Measurements from ENCODE around the gene DLG1. TPM values are rescaled to one million over a fixed set of nuclear protein-coding genes. Genes with fewer than 3 reads are reported as not detected.
A peak's percentile ranks its signal among the peaks of the same experiment; 100 is the strongest.

The DLG1 gene
- total RNA-seq, 1 experiment from 2014 or later: 64.5 TPM

DNA sequence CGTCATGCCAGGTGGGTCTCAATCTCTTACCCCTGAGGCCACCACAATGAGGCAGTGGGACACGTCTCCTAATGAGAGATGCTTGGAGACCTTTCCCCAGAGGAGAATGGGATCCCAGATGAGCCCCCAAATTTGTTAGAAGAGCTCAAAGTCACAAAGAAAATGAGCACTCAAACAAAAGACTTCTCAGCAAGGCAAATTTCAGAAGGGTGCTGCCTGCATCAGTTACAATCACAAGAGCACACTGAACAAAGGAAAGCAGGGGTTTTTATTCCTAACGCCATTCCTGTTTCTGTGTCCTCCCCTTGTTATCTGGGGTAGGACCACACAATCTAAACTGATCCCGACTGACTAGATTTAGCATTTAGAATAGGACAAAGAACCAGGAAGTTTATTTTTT is 50.1 kb downstream of the DLG1 start:
- DNase-seq (ENCODE audit: low spot score): no peak

- no peak for DNase-seq (ENCODE audit: low spot score)
Measured at GRCh38 chr3:197244751-197245150, 53.7 kb downstream of the DLG1 start.

- no peak for DNase-seq (ENCODE audit: low spot score)
Measured at GRCh38 chr3:197242784-197243432, 55.5 kb downstream of the DLG1 start.

GRCh38 chr3:197241173-197241572 is 57.2 kb downstream of the DLG1 start:
- no peak for DNase-seq (ENCODE audit: low spot score)

DNA sequence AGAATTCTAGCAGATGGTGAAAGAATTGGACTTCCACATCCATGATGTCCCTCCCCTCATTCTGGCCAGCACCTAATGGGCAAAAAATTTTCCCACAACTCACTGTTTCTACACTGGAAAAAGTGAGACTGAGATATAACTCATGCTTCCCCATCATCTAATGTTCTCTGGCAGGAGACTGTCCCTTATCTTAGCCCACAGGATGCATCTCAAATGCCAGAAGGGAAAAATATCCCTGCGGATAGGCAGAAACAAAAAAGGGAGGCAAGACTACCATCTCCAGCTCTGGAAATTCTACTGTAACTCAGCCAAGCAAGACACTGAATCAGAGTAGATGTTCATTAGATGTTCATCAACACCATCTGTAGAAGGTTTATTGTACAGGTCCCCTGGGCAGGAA is 58.6 kb downstream of the DLG1 start:
- DNase-seq (ENCODE audit: low spot score): no peak

- no peak for DNase-seq (ENCODE audit: low spot score)
Measured at GRCh38 chr3:197238842-197239241, 59.6 kb downstream of the DLG1 start.

- no peak for DNase-seq (ENCODE audit: low spot score)
Measured at GRCh38 chr3:197237897-197238296, 60.5 kb downstream of the DLG1 start.

DNA sequence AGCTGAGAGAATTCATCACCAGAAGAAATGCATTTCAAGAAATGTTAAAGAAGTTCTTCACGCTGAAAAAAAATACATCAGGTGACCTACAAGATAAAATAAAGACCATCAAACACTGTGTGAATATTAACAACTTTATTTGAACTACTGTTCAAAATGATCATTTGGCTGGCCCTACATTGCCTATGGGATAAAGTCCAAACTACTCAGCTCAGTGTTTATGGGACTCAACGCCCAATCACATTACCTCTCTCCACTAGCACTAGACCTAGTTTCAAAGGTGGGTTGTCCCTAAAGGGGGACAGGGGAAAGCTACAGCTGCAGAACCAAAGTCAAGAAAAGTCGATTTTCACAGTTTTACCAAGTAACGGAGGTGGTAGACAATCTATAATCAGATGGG is 62.0 kb downstream of the DLG1 start:
- DNase-seq (ENCODE audit: low spot score): no peak

DNA sequence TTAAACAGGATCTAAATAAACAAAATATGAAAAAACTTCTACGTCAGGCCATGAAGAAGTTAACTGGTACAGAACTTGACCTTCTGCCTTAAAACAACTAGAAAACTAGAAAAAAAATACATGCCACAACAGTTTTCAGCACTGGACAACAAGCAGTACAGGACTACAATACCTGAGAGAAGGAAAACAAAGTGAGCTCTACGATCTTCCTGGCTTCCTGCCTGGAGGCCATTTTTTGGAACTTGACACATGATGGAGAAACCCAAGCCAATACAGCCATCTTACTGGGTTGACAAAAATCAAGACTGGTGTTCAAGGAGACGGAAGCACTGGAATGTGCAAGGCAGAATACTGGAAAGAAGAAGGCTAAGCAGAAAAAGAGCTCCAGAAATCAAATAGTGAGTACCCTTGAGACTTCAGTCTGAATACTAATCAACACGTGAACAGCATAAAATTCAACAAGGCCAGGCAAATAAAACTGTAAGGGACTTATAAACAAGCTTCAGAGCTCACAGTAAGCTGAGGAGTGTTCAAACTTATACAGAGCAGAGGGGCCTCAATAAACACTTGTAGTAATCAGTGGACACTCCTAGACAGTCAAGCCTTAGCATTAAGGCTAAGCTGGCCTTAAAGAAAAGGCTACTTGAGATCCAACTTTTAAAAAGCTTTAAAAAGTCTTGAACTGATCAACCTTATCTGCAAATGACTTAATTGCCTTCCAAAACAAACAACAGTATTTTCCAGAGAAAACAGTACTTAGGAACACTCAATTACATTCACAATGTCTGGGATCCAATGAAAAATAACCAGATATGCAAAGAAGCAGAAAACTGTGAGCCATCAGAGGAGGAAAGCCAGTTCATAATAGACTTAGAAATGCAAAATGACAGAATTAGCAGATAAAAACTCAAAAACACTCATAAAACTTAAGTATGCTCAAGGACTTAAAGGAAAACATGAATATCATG is 63.2 kb downstream of the DLG1 start:
- DNase-seq (ENCODE audit: low spot score): no peak

DNA sequence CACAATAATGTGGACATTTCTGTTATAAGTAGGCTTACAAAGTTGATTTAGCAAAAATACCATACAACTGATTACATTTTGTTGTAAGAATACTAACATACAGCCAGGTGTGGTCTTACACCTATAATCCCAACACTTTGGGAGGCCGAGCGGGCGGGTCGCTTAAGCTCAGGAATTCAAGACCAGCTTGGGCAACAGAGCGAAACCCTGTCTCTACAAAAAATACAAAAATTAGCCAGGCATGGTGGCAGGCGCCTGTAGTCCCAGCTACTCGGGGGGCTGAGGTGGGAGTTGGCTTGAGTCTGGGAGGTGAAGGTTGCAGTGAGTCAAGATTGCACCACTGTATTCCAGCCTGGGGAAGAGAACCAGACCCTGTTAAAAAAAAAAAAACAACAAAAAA is 67.1 kb downstream of the DLG1 start:
- no peak for DNase-seq (ENCODE audit: low spot score)

DNA sequence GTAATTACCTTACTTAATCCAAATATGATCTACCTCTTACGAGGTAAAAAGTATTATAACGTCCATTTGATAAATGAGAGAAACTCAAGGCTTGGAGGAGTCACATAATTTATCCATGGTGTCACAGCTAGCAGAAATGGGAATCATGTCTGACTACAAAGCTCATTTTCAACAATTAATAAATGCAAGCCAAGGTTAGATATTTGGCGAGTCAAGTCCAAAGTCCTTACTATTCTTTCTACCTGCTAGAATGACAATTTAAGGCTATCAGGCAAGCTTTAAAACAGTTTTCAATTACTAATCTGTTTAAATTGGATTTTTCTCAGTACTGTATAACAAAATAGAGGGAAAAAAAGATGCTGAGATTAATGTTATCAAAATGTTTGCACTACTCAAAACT is 68.6 kb downstream of the DLG1 start:
- no peak for DNase-seq (ENCODE audit: low spot score)

DNA sequence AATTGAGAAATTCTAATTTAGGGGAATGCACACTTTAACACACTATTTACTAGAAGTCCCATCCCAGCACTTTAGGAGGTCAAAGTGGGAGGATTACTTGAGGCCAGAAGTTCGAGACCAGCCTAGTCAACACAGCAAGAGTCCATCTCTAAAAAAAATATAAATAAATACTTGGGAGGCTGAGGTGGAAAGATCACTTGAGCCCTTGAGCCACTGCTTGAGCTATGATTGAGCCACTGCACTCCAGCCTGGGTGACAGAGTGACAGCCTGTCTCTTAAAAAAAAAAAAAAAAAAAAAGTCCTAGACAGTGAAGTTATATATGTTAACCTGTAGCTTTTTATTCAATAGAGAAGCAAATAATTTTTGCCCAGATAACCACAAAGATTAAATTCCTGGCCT is 69.2 kb downstream of the DLG1 start:
- DNase-seq (ENCODE audit: low spot score): no peak

GRCh38 chr3:197227780-197228574 is 70.4 kb downstream of the DLG1 start:
- no peak for DNase-seq (ENCODE audit: low spot score)

- DNase-seq (ENCODE audit: low spot score): no peak
Measured at GRCh38 chr3:197226179-197226578, 72.2 kb downstream of the DLG1 start.

DNA sequence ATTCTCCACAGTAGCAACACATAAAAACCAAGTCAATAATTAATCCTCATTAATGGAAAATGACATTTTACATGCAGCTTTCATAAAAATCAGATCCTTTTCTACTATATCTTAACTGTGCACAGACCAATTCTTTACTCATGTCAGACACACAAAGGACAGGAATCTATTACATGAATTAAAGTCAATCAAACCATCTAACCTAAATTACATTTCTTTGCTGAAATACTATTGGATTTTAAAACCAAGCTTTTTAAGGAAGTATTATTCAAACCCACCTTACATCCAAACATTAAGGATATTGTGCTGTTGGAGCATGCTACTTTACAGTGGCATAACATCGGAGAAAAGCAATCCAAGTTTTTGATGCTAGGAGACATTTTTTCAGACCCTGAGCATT is 72.8 kb downstream of the DLG1 start:
- no peak for DNase-seq (ENCODE audit: low spot score)

DNA sequence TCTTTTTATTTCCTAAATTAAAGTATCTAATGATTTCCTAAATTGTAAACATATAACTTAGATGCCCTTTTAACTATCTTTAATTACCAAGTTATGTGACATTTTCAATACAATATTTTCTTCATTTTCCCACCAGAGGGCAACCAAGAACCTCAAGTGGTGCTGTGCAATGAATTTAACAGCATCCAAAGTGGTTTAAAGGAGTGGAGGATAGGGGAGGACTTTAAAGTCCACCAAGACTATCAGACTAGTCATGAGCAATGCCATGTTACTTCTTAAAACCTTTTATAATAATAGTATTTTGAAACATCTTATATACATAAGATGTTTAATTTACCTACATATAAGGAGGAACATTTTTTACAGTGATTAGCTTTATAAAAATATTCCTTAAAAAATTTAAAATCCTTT is 74.4 kb downstream of the DLG1 start:
- peak; percentile 65 for DNase-seq (ENCODE audit: low spot score)

DNA sequence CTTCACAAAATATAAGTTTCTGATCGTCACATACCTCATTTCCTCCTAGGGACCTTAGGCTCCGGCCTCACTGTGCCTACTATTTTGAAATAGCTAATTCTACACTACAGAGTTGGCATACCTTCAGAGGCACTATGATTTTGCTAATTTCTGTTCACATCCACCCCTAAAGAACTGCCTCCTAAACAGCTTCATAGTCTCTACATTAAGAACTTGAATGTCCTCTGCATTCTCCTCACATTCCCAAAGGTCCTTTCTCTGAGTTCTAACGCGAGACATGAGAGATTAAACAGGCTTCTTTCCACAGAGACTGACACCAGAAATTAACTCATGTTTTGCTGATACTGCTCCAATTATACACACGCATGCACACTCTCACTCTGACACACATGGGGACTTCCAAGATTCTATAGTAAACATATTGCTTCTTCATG is 75.5 kb downstream of the DLG1 start:
- no peak for DNase-seq (ENCODE audit: low spot score)

- DNase-seq (ENCODE audit: low spot score): no peak
Measured at GRCh38 chr3:197219619-197220018, 78.8 kb downstream of the DLG1 start.

DNA sequence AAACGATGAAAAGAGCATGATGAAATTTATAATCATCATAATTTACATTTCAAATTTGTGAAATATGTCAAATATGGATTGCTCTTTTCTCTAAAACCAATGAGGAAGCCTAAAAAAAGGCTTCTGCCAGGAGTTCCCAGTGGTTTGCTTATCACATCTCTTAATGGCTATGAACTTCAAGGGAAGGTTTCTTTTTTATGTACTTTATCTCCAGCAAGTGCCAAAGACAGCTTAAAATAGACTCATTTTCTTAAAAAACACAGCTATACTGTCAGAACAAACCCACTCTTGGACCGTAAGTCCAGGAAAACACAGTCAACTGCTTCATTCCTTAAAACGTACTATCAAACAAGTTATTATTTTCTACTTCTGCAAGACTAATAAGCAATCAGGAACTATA is 80.2 kb downstream of the DLG1 start:
- no peak for DNase-seq (ENCODE audit: low spot score)

GRCh38 chr3:197216914-197217313 is 81.5 kb downstream of the DLG1 start:
- DNase-seq (ENCODE audit: low spot score): no peak

GRCh38 chr3:197216169-197216860 is 82.1 kb downstream of the DLG1 start:
- no peak for DNase-seq (ENCODE audit: low spot score)

DNA sequence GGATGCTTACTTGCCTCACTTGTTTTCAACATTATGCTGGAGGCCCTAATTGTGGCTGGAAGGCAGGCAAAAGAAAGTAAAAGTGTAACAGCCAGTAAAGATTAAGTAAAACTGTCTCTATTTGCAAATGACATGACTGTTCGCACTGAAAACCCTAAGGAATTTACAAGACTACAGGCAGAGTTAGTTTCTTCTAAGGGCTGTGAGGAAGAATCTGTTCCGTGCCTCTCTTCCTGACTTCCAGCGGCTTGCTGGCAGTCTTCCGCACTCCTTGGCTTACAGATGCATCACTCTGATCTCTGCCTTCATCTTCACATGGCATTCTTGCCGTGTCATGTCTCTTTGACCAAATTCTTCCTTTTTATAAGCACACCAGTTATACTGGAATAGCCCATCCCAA is 86.1 kb downstream of the DLG1 start:
- no peak for DNase-seq (ENCODE audit: low spot score)

Measured in H4 (cell line).